H54 (cell line): Measurements from ENCODE around the gene RAB3A.
"Not testable (repeated sequence)": the region's sequence is repeated elsewhere in the genome, so short reads cannot be mapped to it uniquely, and the experiment has no call there.

Source experiments
- DNase-seq: peaks from one replicate; pipeline ENCODE4 v3.0.0; 2011; ENCODE audit warnings: low spot score, mixed read lengths; ENCODE audit not compliant: insufficient read length
- FAIRE-seq: peaks from 3 replicates; lab custom pipeline; 2011; peaks lifted over from hg19 to GRCh38; lab: Jason Lieb, UNC
- POLR2A ChIP-seq: IDR thresholded peaks from 2 replicates; pipeline ENCODE4 v1.6.1; 2011; ENCODE audit warnings: low read depth, mild to moderate bottlenecking, low read length

RAB3A gene

GRCh38 chr19:18214779-18215433, 11.1 kb upstream of the RAB3A start:
- TF ChIP-seq POLR2A = no peak
- no peak for DNase-seq
- no peak for FAIRE-seq

GRCh38 chr19:18211683-18212082, 7.8 kb upstream of the RAB3A start:
- TF ChIP-seq POLR2A = no peak
- DNase-seq (no peak), FAIRE-seq (no peak)

GRCh38 chr19:18209912-18210311, 6.1 kb upstream of the RAB3A start:
- not testable (repeated sequence) for FAIRE-seq, DNase-seq

GRCh38 chr19:18208098-18208951, 4.5 kb upstream of the RAB3A start:
- TF ChIP-seq POLR2A = no peak
- FAIRE-seq (no peak), DNase-seq (no peak)

GRCh38 chr19:18206018-18206417, 2.2 kb upstream of the RAB3A start:
- FAIRE-seq (no peak), DNase-seq (no peak)
- TF ChIP-seq POLR2A = no peak

- DNase-seq (peak; percentile 61), FAIRE-seq (no peak)
- no peak for TF ChIP-seq POLR2A
Observed at GRCh38 chr19:18205200-18205892, 1.5 kb upstream of the RAB3A start.

GRCh38 chr19:18204394-18205199, 755 bp upstream of the RAB3A start:
- FAIRE-seq (no peak), DNase-seq (no peak)
- no peak for TF ChIP-seq POLR2A

- no peak for DNase-seq
- FAIRE-seq = no peak
- no peak for TF ChIP-seq POLR2A
Observed at GRCh38 chr19:18203408-18203862, 407 bp downstream of the RAB3A start.

- no peak for DNase-seq
- no peak for FAIRE-seq
- no peak for TF ChIP-seq POLR2A
Observed at GRCh38 chr19:18202778-18203407, 949 bp downstream of the RAB3A start.

- DNase-seq (no peak), FAIRE-seq (no peak)
- TF ChIP-seq POLR2A = no peak
Observed at GRCh38 chr19:18202397-18202777, 1.5 kb downstream of the RAB3A start.

- no peak for FAIRE-seq
- DNase-seq = no peak
- TF ChIP-seq POLR2A = no peak
Observed at GRCh38 chr19:18198374-18198773, 5.5 kb downstream of the RAB3A start.

- FAIRE-seq (no peak), DNase-seq (no peak)
- no peak for TF ChIP-seq POLR2A
Observed at GRCh38 chr19:18197941-18198340, 5.9 kb downstream of the RAB3A start.

GRCh38 chr19:18197306-18197705, 6.5 kb downstream of the RAB3A start:
- no peak for FAIRE-seq
- no peak for TF ChIP-seq POLR2A
- no peak for DNase-seq

GRCh38 chr19:18196511-18196845, 7.4 kb downstream of the RAB3A start:
- DNase-seq (no peak), FAIRE-seq (no peak)
- TF ChIP-seq POLR2A = no peak
